Right ventricle myocardium superior (tissue), 1 donor: ENCODE measurements around the gene RASL10A. TPM values are rescaled to one million over a fixed set of nuclear protein-coding genes. Genes with fewer than 3 reads are reported as not detected.

Experiments used
- ATAC-seq: fragments of 200-7000 bp; cut with Tn5 transposase; one replicate; pipeline ENCODE4 v1.9.1; 2020; ENCODE audit warnings: mild to moderate bottlenecking; ENCODE audit not compliant: poor library complexity
- DNase-seq: peaks from one replicate; pipeline ENCODE4 v3.0.0-alpha.2; 2020
- intact Hi-C: fragments of 100-400 bp; cut with DNase I; formaldehyde crosslinking; loops from one replicate; pipeline ENCODE4 v1.11.2; 2022
- total RNA-seq: library from RNA; stranded (reverse); fragmentation: NEBNext Ultra II Directional; extraction: Animal tissue kit (Norgen Biotek cat#: 25700); gene quantifications from one replicate; pipeline ENCODE4 v1.2.1, GENCODE V29; 2021
- donor health status: DM: no; HTN: yes; CAD: no; lungs with severe emphysema.

RASL10A gene
- total RNA-seq, 1 donor from 2014 or later: 1.3 TPM

- DNase-seq (no peak), ATAC-seq (no peak)
- intact Hi-C loops: no loop called here
Measured at GRCh38 chr22:29341056-29341848, 25.8 kb upstream of the RASL10A start.

- ATAC-seq (no peak), DNase-seq (no peak)
- intact Hi-C loops: no loop called here
Measured at GRCh38 chr22:29340566-29340965, 25.1 kb upstream of the RASL10A start.

GRCh38 chr22:29339381-29340235, 24.1 kb upstream of the RASL10A start:
- DNase-seq (no peak), ATAC-seq (no peak)
- intact Hi-C loops: no loop called here

GRCh38 chr22:29338398-29338797, 22.9 kb upstream of the RASL10A start:
- ATAC-seq (no peak), DNase-seq (no peak)
- intact Hi-C loops: no loop called here

GRCh38 chr22:29337631-29338284, 22.3 kb upstream of the RASL10A start:
- intact Hi-C loops: no loop called here
- no peak for DNase-seq
- ATAC-seq: no peak

GRCh38 chr22:29336751-29337490, 21.4 kb upstream of the RASL10A start:
- peak; percentile 76 for ATAC-seq
- intact Hi-C loops: no loop called here
- DNase-seq: peak; percentile 59

GRCh38 chr22:29335656-29336055, 20.2 kb upstream of the RASL10A start:
- no peak for DNase-seq
- intact Hi-C loops: no loop called here
- ATAC-seq: no peak

GRCh38 chr22:29334696-29335344, 19.3 kb upstream of the RASL10A start:
- ATAC-seq: no peak
- no peak for DNase-seq
- intact Hi-C loops: no loop called here

GRCh38 chr22:29334148-29334547, 18.7 kb upstream of the RASL10A start:
- intact Hi-C loops: no loop called here
- DNase-seq (no peak), ATAC-seq (no peak)

GRCh38 chr22:29332886-29333496, 17.5 kb upstream of the RASL10A start:
- ATAC-seq: no peak
- intact Hi-C loops: no loop called here
- DNase-seq: no peak

GRCh38 chr22:29331658-29332300, 16.3 kb upstream of the RASL10A start:
- no peak for ATAC-seq
- no peak for DNase-seq
- intact Hi-C loops: no loop called here

- ATAC-seq (no peak), DNase-seq (no peak)
- intact Hi-C loops: no loop called here
Measured at GRCh38 chr22:29331213-29331612, 15.7 kb upstream of the RASL10A start.

- intact Hi-C loops: no loop called here
- ATAC-seq (no peak), DNase-seq (peak; percentile 61)
Measured at GRCh38 chr22:29330753-29331152, 15.3 kb upstream of the RASL10A start.

GRCh38 chr22:29330291-29330690, 14.8 kb upstream of the RASL10A start:
- ATAC-seq (no peak), DNase-seq (no peak)
- intact Hi-C loops: no loop called here

- DNase-seq (no peak), ATAC-seq (no peak)
- intact Hi-C loops: no loop called here
Measured at GRCh38 chr22:29329581-29329980, 14.1 kb upstream of the RASL10A start.

GRCh38 chr22:29328566-29329500, 13.3 kb upstream of the RASL10A start:
- ATAC-seq: no peak
- intact Hi-C loops: no loop called here
- DNase-seq: peak; percentile 21
